Ramos (cell line): ENCODE results near the gene BBS7.

Experiments used
- in situ Hi-C: fragments of 300-500 bp; cut with MboI; formaldehyde crosslinking; loops from one replicate; pipeline ENCODE4 v1.14.3; 2022; ENCODE audit warnings: low sequenced_read_pairs; ENCODE audit not compliant: unreplicated experiment

BBS7 gene

GRCh38 chr4:121829511-121829910, 40.8 kb downstream of the BBS7 start:
- in situ Hi-C loops, result no loop called here

- in situ Hi-C loops, result no loop called here
These were observed 42.4 kb downstream of the BBS7 start for GRCh38 chr4:121827853-121828252.

GRCh38 chr4:121824950-121825349, 45.3 kb downstream of the BBS7 start:
- in situ Hi-C loops, result loop anchor here (25.0 kb wide), 1 partner anchor 1063 kb away; no protein-coding TSS in a partner anchor

GRCh38 chr4:121824171-121824527, 46.1 kb downstream of the BBS7 start:
- in situ Hi-C loops, result loop anchor here (25.0 kb wide), 1 partner anchor 1062 kb away; no protein-coding TSS in a partner anchor

GRCh38 chr4:121823505-121824170, 46.6 kb downstream of the BBS7 start, which contains the start of gene CCNA2:
Gene CCNA2 (minus strand): TSS chr4:121823883. CDS start chr4:121823628, 255 bp downstream.
- in situ Hi-C loops, result loop anchor here (25.0 kb wide), 1 partner anchor 1061 kb away; no protein-coding TSS in a partner anchor

- in situ Hi-C loops, result loop anchor here (25.0 kb wide), 1 partner anchor 1061 kb away; no protein-coding TSS in a partner anchor
These were observed 47.3 kb downstream of the BBS7 start for GRCh38 chr4:121822796-121823504.

GRCh38 chr4:121822047-121822446, 48.2 kb downstream of the BBS7 start:
- in situ Hi-C loops, result loop anchor here (25.0 kb wide), 1 partner anchor 1060 kb away; no protein-coding TSS in a partner anchor

GRCh38 chr4:121819216-121819965, 50.9 kb downstream of the BBS7 start:
- in situ Hi-C loops, result loop anchor here (25.0 kb wide), 1 partner anchor 1057 kb away; no protein-coding TSS in a partner anchor

- in situ Hi-C loops, result loop anchor here (25.0 kb wide), 1 partner anchor 1056 kb away; no protein-coding TSS in a partner anchor
These were observed 52.1 kb downstream of the BBS7 start for GRCh38 chr4:121818215-121818614.

- in situ Hi-C loops, result loop anchor here (25.0 kb wide), 1 partner anchor 1055 kb away; no protein-coding TSS in a partner anchor
These were observed 52.6 kb downstream of the BBS7 start for GRCh38 chr4:121817701-121818100.

- in situ Hi-C loops, result loop anchor here (25.0 kb wide), 1 partner anchor 1055 kb away; no protein-coding TSS in a partner anchor
These were observed 53.3 kb downstream of the BBS7 start for GRCh38 chr4:121817006-121817405.

- in situ Hi-C loops, result loop anchor here (25.0 kb wide), 1 partner anchor 1052 kb away; no protein-coding TSS in a partner anchor
These were observed 55.5 kb downstream of the BBS7 start for GRCh38 chr4:121814756-121815155.

- in situ Hi-C loops, result loop anchor here (25.0 kb wide), 1 partner anchor 1049 kb away; no protein-coding TSS in a partner anchor
These were observed 59.2 kb downstream of the BBS7 start for GRCh38 chr4:121811122-121811521.

GRCh38 chr4:121806411-121806810, 63.9 kb downstream of the BBS7 start:
- in situ Hi-C loops, result loop anchor here (25.0 kb wide), 1 partner anchor 1044 kb away; no protein-coding TSS in a partner anchor

GRCh38 chr4:121801715-121802075, 68.6 kb downstream of the BBS7 start:
- in situ Hi-C loops, result loop anchor here (25.0 kb wide), 1 partner anchor 1039 kb away; no protein-coding TSS in a partner anchor

GRCh38 chr4:121800961-121801714, 69.1 kb downstream of the BBS7 start, which contains the start of gene EXOSC9:
Gene EXOSC9 (plus strand): TSS chr4:121801323. CDS start chr4:121801425, 102 bp downstream.
- in situ Hi-C loops, result loop anchor here (25.0 kb wide), 1 partner anchor 1039 kb away; no protein-coding TSS in a partner anchor

GRCh38 chr4:121800638-121800960, 69.7 kb downstream of the BBS7 start:
- in situ Hi-C loops, result loop anchor here (25.0 kb wide), 1 partner anchor 1038 kb away; no protein-coding TSS in a partner anchor

GRCh38 chr4:121799867-121800501, 70.3 kb downstream of the BBS7 start:
- in situ Hi-C loops, result loop anchor here (25.0 kb wide), 1 partner anchor 1038 kb away; no protein-coding TSS in a partner anchor
